HG02759 (cell line): ENCODE results near the gene OGA.

ENCODE experiments used
- ATAC-seq: cut with Tn5 transposase; IDR thresholded peaks from one replicate; pipeline ENCODE4 v1.9.1; 2021; ENCODE audit warnings: mild to moderate bottlenecking, moderate library complexity; ENCODE audit not compliant: unreplicated experiment

The OGA gene

DNA sequence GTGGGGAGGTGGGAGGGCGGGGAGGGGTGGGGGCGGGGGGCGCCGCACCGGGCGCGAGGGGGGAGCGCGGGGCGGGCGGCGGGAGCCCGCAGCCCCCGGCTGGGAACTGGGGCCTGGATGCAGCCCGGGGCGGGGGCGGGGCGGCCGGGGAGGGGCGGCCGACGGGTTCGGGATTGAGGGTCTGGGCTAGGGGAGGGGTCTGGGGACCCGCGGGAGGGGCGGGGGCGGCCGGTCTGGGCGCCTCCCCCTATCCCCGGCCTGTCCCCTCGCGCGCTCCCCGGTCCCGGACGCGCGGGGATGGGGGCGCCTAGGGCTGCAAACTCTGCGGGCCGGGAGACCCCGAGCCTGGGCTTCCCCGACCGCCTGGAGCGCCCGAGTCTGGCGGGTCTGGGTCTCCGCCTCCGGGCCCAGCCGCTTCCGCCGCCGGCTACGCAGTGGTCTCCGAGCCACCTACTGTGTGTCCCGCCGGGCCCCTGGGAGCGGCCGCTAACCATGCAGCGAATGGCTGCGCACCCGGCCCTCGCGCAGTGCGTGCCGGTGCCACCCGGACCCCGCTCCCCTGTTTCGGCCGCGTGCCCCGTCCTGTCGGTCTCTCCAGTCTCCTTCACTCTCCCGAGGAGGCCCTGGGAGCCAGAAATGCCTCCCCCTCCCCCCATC, 42.0 kb downstream of the OGA start:
- no peak for ATAC-seq

GRCh38 chr10:101775273-101776160, 42.7 kb downstream of the OGA start, which contains the start of gene FGF8:
FGF8 (minus strand) TSS chr10:101776114; CDS start chr10:101775900, 214 bp downstream.
- ATAC-seq, result no peak

DNA sequence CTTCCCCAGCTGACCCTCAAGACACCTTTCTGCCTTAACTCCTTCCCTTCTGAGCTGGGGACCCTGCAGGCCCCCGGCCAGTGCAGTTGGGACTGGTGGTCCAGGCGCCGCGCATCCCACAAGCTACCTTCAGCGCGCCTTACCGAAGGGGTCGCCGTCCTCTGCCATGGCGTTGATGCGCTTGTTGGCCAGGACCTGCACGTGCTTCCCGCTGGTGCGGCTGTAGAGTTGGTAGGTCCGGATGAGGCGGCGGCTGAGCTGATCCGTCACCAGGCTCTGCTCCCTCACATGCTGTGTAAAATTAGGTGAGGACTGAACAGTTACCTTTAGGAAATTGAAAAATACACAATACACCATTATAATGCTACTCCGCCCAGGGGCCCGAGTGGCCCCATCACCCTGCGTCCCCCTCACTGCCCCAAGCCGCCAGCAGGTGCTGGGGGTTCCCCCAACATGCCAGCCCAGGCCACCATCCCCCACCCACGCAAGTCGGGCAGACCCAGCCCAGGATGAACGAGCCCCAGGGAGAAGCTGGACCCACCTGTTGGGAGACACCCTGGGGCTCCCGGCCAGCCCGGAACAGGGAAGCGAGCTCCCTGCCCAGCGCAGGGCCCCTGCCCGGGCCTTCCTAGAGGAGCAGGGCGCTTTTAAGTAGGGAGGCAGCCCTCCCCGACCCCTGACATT, 43.5 kb downstream of the OGA start:
- no peak for ATAC-seq

DNA sequence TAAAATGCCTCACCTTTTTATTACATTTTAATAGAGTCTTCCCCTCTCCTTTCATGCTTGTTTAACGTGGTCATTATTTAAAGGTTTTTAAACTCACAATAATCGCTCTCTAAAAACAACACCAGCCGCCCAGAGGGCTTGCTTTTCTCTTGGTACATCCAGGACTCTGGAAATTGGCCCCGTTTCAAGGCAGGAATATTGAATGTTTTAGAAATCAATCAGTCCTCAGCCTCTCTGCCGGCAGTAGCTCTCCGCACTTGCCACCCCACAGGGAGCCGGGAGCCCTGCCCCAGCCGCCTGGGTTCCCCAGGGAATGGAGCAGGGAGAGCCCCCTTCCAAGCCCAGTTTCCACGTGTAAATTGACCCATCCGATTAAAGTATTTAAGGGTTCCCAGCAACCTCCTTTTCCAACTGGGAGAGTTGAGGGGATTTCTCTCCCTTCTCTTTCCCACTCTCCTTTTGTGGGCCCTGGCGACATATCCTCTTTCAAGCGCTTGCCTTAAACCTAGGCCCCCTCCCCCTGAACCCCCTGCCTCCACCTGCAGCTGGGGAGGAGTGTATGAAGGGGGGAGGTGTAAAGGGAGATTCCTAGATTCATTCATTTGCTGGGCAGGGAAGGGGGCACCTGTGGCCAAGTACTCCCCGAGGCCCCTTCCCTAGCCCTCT, 44.2 kb downstream of the OGA start:
- no peak for ATAC-seq

DNA sequence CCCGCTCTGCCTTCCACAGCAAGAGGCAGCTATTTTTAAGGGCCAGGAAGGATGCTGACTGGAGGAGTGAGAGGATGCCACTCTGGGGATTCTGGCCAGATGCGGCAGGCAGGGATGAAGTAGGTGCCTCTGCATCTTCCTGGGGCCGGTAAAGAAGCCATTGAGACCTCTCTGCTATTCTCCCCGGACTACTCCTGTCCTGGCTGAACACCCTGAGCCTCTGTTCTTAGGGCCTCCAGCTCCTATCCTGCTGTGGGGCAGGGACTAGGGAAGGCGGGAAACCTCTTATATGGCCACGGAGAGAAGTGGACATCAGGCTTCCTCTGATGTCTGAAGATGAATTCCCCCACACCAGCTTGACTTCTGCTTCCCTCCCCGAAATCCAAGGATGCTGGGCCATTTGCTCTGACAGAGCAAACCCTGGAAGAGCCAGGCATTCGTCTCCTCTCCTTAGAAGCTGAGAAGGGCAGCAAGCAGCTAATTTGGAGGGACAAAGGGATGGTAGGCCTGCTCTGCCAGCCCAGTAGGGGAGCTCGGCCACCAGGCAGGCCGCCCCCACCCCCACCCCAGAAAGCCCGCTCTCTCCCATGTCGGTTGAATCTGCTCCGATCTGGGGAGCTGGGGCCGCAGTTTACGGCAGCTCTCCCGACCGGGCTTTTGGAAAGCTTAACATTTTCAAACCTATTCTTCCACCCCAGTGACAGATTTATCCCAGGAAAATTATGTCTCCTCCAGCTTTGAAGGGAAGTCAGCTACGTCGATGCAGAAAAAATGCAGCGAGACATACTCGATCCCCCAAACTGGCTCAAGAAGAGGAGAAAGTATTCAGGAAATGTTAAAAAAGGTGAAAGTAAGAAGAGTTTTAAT, 45.1 kb downstream of the OGA start:
- no peak for ATAC-seq

GRCh38 chr10:101772017-101772894, 46.0 kb downstream of the OGA start:
- no peak for ATAC-seq

GRCh38 chr10:101771380-101771779, 46.9 kb downstream of the OGA start:
- ATAC-seq, result no peak

- ATAC-seq, result no peak
These were observed 47.7 kb downstream of the OGA start for GRCh38 chr10:101770331-101771215.

- ATAC-seq, result no peak
These were observed 48.6 kb downstream of the OGA start for GRCh38 chr10:101769541-101770180.

GRCh38 chr10:101768791-101769170, 49.5 kb downstream of the OGA start:
- ATAC-seq, result no peak

- no peak for ATAC-seq
These were observed 50.1 kb downstream of the OGA start for GRCh38 chr10:101767966-101768790.

DNA sequence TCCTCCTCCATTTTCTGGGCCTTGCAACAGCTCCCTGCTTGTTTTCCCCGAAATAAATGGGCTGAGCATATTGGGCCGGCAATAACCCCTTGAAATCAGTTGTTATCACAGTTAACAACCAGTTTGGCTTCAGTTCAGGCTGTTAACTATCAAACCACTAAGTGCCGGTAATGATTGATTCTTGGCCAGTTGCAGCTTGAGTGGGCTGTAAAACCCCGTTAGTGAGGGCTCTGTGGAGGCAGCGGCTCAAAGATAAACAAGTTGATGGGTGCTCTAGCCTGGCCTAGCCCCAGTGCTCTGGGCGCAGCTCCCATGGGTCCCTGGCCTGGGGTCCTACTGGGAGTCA, 50.7 kb downstream of the OGA start:
- ATAC-seq, result no peak

GRCh38 chr10:101766753-101767599, 51.3 kb downstream of the OGA start:
- no peak for ATAC-seq

GRCh38 chr10:101766306-101766705, 51.9 kb downstream of the OGA start:
- ATAC-seq, result no peak

DNA sequence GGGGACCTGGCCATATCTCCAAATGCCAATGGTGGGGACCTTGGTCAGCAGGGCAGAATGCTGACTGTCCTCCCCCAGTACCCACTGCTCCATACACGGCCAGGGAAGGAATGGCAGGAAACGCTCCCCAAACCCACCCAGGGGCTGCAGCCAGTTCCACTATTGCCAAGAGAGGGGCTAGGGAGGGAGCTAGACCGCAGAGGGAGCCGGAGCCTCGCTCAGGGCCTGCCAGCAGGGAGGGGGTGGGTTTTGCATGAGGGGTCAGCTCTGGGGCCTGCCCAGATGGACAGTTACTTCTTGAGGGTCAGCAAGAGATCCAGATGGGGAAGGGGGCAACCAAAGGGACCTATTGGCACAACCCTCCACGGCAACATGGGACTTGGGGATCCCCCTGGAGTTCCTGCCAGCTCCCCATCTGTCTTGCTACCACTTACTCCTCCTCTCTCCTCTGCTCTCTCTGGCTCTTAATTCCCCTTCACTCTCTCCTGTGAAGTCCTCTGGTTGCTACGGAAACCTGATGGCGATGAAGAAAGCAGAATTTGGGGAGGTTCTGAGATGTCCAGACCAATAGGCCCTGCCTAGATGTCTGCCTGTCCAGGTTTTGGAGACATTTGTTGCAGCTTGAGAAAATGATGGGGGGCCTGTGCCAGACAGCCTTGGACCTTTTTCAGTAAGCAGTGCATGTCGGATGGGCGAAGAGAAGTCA, 55.0 kb downstream of the OGA start:
- no peak for ATAC-seq
